ENCODE results near the gene ARSG.
"Not testable (repeated sequence)": the region's sequence is repeated elsewhere in the genome, so short reads cannot be mapped to it uniquely, and the experiment has no call there.

ARSG gene

DNA sequence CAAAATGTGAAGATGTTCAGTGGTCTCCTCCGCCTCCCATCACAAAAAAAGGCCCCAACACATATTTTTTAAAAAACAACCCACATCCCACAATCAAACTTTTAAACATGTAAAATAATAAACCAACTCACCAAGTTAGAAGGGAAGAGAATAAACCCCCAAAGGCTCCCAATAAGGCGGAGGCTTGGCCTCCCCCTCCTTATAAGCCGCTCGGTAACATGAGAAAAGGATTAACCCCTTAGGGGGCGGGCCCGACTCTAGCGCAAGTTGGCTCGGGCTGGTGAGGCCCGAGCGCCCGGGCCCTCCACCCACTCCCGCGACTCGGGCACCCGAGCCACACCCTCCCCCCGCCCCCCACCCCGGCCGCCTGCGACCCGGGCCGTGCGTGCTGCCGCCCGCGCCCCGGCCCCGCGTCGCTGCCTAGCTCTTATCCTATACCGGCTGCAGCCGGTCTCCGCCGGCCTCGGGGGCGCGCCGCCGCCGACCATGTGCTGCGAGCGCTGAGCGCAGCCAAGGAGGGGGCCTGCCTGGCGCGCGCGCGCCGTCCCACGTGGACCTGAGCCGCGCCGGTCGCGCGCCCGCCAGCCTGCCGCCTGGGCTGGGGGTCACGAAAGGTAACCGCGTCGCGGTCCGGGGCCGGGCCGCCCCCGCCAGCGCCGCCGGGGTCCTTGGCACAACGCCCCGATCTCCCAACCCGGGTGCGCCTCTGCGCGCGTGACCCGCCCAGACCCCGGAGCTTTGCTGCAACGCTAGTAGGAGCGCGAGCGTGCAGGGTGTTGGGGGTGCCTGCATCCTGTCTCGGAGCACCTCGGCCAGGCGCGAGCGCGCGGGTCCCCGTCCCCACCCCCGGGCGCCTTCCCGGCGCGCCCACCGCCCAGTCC is at the start of gene ARSG, which contains the start of gene SLC16A6:
Gene ARSG (plus strand): TSS at position 541 of the 881 bp plus-strand sequence. CDS start 15,999 bp downstream, outside the sequence.
Gene SLC16A6 (minus strand): TSS at position 173 of the 881 bp plus-strand sequence. CDS start 12,807 bp downstream, outside the sequence.
- DNase-seq (ENCODE audit: extremely low read depth in 1 of 2, low read depth in 1 of 2) = peak; percentile 39 to 76

DNA sequence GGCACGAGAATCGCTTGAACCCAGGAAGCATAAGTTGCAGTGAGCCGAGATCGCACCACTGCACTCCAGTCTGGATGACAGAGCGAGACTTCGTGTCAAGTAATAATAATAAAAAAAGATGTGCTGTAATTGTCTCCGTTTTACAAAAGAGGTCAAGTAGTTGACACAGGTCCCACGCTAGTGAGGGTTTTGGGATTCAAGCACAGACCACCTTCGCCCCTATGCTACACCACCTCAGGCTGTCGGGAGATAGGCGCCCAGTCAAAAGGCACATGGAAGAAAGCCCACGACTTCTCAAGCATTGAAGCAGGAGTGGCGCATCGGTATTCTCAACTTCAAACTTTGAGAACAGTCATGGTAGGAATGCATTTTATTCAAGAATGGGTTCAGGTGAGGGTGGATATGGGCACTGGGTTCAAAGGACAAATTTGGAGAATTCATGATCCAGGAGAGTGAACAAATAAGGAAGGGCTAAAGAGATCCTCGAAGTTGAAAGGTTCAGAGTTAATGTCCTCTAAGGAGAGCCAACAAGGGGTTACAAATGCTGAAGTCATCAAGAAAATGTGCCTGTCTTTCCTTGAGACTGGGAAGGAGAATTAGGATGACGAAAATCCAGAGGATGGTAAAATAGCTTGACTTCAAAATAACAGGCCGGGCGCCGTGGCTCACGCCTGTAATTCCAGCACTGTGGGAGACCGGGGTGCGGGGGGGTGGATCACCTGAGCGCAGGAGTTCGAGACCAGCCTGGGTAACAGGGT is 44.8 kb upstream of the ARSG start:
- DNase-seq (ENCODE audit: extremely low read depth in 1 of 2, low read depth in 1 of 2) = no peak

DNA sequence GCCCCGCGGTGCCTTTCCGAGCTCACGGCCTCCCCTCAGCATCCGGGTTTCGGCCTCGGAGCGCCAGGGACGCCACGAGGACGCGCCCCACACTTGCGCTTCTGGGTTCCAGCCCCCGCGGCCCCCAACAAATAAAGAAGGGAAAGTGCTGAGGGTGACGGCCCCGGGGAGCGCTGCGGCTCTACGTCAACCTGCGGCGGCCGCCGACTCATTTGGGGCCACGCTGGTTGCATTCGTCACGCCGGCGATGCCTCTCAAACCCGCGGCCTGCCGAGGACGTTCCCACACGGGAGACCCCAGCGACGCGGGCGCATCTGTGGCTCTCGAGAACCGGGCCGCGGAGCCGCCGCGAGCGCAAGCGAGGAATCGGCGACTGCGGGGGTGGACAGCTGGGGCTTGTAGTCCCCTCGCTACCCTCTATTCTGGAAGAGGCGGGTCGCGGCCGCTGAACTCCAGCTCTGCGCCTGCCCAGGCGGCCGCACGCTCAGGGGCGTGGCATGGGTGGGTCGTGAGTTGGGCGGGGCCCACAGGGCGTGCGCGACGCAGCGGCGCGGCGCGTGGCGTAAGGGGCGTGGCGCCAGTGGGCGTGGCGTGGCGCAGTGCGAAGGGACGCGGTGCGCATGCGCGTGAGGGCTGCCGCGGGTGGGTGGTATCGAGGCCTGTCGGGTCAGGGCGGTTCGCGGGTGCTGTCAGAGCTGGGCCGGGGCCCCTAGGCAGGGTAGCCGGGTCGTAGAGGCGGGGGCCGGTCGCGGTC is 43.7 kb upstream of the ARSG start, which contains the start of gene AMZ2:
Gene AMZ2 (plus strand): TSS at position 599 of the 754 bp plus-strand sequence. CDS start 2,145 bp downstream, outside the sequence.
- peak; percentile 82 to 98 for DNase-seq (ENCODE audit: extremely low read depth in 1 of 2, low read depth in 1 of 2)

DNA sequence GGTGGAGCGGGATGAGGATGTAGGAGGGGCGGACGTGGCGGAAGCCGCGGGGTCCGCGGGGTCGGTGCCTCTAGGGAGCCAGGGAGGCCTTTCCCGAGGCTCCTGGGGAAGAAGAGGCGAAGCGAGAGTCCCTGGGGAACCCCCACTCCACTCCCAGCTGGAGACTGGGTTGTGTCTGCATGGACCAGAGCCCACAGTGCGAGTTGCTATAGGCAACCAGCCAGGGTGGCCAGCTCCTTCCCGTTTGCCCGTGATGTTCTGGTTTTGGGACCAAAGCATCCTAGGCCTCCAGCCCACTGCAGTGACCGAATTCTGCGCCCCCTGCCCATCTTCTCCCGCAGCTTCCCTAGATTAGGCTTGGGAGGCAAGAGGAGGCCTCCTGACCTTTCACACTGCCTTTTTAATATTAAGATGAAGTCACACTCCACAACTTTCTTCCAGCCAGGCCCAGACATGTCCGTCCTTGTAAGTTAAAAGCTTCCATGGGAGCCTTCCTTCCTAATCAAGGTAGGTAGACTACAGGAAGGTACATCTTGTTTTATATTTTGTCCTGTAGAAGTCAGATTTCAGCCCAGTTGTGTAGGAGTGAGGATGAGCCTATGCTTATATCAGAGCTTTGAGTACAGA is 43.0 kb upstream of the ARSG start:
- DNase-seq (ENCODE audit: extremely low read depth in 1 of 2, low read depth in 1 of 2) = no peak

DNA sequence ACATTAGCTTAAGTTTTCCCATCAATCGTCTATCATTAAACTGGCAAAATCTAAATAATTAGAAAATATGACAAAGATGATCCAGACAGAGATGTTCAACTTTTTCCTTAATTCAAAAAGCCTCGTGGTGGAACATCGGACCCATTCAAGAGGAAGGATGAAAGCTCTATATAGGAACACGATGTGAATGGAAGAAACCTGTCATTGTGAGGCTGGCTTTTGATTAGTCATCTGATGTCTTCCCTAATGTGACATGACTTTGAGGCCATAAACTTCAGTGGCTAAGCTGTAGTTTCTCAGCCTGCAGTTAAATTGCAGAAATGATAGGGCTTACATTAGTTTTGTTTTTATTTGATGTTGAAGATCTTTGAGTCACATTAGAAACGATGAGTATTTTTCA is 42.4 kb upstream of the ARSG start:
- no peak for DNase-seq (ENCODE audit: extremely low read depth in 1 of 2, low read depth in 1 of 2)

DNA sequence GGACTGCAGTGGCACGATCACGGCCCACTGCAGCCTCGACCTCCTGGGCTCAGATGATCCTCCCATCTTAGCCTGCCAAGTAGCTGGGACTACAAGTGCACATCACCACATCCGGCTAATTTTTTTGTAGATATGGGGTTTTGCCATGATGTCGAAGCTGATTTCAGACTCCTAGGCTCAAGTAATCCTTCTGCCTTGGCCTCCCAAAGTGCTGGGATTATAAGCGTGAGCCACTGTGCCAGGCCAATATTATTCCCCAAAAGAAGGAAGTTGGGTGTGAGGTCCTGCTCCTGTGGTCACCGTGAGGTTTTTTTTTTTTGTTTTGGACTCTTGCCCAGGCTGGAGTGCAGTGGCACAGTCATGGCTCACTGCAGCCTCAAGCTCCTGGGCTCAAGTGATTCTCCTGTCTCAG is 41.9 kb upstream of the ARSG start:
- DNase-seq (ENCODE audit: extremely low read depth in 1 of 2, low read depth in 1 of 2) = no peak

DNA sequence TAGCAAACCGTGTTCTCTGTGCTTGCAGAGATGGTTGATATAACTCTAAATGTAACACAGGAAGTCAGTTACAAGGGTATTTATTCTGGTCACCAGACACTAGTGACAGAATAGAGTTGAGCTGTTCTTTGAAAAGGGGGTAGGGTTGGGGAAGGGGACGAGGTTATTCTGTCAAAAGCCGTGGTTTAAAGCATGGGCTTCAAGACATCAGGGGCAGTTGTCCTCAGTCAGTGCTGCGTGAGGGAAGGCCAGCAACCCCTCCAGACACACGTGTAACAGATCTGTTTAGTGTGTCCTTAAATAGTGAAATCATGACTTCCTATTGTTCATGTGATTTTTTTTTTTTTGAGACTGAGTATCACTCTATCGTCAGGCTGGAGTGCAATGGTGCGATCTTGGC is 37.9 kb upstream of the ARSG start:
- not testable (repeated sequence) for DNase-seq (ENCODE audit: extremely low read depth in 1 of 2, low read depth in 1 of 2)

DNA sequence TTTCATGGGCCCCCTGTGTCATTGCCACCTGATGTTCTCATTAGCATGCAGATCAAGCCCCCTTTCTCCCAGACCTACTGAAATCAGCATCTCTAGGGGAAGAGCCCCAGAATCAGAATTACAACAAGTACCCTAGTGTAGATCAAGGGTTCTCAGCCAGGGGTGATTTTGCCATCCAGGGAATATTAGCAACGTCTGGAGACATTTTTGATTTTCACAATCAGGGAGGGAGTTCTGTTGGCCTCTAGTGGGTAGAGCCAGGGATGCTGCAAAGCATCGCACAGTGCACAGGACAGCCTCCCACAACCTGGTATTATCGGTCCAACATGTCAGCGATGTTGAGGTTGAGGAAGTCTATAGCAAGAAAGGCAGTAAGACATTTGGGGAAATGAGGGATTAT is 36.1 kb upstream of the ARSG start:
- no peak for DNase-seq (ENCODE audit: extremely low read depth in 1 of 2, low read depth in 1 of 2)

DNA sequence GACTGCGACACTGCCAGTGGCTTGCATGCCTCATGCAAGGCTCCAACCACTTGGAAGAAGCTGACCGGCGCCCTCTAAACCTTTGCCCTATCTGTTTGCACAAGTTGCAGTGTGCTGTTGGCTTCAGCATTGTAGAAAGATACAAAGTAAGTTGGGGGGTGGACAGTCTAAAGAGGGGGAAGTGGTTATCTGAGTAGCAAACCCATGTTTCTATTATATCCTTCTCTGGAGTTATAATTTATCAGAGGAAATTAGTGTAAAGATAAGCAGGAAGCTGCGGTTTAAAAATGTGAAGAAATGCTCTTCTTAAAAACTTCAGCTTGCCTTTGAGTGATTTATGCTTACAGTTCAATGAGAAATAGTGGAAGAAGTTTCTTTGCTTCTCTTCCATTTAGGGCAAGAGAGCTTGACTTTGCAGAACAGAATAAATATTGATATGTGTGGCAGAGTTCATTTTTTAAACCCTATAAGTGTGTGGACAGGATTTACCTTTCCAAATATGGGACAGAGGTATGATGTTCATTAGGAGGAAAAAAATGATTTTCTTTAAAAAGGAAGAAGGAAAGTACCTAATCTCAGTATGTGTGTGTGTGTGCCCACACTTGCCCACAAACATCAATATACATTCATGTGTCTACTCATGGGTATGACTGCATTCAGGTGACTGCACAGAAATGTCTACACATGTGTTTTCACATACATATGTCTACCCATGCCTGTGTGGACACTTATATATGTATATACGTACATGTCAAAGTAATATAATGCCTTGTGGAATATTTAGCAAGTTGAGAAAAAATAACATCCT is 35.4 kb upstream of the ARSG start:
- DNase-seq (ENCODE audit: extremely low read depth in 1 of 2, low read depth in 1 of 2) = no peak

DNA sequence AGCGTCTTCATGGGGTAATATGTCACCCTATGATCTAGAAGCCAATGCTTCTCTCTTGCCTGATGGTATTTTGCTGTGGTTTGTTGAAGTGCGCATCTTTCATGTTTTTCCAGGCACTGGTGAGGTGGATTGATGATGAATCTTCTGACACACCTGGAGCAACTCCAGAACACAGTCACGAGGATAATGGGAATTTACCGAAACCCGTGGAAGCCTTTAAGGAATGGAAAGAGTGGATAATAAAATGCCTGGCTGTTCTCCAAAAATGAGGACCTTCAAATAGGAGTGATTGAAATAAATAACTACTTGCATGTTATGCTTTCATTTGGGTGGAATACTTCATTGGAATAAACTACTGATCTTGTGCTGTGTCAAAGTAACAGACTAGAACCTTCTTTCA is 34.6 kb upstream of the ARSG start:
- not testable (repeated sequence) for DNase-seq (ENCODE audit: extremely low read depth in 1 of 2, low read depth in 1 of 2)

DNA sequence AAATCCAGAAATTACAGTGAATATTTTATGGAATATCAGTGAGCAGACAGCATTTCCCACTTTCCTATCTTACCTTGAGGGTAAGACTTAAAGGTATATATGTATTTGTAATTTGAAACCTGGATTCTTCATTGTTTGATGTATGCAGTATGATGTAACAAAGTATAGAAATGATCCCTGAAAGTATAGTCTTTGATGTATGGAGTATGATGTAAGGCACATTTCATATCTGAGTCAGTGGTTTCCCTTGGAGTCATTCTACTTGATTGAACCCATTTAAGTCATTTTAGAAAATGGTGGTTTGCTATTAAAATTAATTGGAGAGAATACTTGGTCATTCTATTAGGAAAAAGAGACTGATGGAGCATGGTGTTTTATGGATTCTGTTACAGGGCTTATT is 33.4 kb upstream of the ARSG start:
- no peak for DNase-seq (ENCODE audit: extremely low read depth in 1 of 2, low read depth in 1 of 2)

DNA sequence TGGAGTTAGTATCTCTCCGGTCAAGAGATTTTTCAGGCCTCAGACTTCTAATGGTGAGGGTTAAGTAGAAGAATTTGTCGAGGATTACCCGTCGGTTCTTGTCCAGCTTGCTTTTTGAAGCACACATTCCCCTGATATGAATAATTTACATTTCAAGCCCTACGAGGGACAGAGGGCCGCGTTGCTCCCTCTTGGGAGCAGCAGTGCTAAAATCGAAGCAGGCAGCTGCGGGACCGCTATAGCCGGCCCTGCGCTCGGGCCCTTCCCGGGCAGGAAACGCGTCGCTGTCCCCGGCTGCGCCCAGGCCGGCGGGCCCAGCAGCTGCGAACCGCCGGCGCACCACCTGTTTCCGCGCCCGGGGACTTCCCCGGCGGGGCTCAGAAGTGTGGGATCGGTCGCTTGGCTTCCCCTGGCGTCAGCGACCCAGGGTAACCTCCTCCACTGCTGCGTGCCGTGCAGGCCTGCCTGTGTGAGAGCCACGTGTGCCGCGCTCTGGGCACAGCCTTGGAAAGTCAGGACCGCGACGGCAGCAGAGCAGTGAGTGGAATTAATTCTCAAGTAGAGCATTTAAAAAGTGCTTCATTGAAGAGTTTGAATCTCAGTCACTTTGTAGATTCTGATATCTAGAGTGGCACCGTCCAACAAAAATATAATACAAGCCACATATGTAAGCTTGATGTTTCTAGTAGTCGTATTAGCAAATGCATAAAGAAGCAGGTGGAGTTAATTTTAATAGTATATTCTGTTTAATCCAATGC is 32.2 kb upstream of the ARSG start:
- peak; percentile 30 to 60 for DNase-seq (ENCODE audit: extremely low read depth in 1 of 2, low read depth in 1 of 2)

DNA sequence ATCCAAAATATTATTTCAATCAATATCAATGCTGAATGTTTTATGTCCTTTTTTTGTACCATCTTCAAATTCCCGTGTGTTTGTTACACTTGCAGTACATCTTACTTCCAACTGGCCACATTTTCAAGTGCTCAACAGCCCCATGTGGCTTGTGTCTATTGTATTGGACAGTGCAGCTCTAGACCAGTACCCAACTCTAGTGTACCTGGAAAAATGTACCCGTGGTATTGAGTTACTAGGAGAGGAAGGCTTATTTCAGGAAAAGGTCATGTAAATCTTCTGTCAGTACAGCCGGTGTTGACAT is 31.7 kb upstream of the ARSG start:
- not testable (repeated sequence) for DNase-seq (ENCODE audit: extremely low read depth in 1 of 2, low read depth in 1 of 2)

DNA sequence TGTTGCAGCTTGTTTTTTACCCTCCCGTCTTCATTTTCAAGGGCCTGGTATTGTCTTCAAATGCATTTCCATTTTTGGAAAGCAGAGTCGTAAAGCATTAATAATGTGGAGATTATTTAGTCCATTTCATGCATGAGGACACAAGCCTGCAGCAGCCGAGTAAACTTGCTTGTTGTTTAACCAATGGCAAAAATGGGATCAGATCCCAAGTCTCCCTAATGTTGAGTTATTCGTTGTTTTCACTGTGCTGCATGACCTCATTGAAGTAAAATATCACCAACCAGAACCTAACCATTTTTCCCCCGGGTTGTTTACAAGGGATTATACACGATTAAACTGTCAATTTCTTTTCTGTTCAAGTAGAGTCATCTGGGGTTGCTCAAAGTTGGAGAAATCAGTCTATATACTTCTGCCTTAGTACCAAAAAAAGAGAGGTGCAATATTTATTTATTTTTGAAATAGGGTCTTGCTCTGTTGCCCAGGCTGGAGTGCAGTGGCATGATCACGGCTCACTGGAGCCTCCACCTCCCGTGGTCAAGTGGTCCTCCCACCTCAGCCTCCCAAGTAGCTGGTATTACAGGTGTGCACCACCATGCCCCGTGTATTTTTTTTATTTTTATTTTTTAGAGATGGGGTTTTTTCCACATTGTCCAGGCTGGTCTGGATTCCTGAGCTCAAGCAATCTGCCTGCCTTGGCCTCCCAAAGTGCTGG is 31.1 kb upstream of the ARSG start:
- DNase-seq (ENCODE audit: extremely low read depth in 1 of 2, low read depth in 1 of 2) = no peak

DNA sequence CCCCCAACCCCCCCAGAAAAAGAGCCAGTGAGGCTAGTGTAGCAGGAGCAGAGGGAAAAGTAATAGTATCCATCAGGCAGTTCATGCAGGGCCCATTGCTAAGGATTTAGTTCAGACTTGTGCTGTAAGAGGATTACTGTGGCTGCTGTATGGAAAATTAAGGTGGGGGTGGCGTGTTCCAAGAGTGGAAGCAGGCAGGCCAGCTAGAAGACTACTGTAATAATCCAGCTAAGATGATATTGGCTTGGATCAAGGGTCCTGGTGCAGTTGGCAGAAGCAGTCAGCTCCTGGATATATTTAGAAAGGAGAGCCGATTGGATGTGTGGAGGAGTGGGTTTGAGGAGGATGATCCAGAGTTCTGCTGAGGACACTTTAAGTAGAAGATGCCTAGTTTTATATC is 28.8 kb upstream of the ARSG start:
- not testable (repeated sequence) for DNase-seq (ENCODE audit: extremely low read depth in 1 of 2, low read depth in 1 of 2)

DNA sequence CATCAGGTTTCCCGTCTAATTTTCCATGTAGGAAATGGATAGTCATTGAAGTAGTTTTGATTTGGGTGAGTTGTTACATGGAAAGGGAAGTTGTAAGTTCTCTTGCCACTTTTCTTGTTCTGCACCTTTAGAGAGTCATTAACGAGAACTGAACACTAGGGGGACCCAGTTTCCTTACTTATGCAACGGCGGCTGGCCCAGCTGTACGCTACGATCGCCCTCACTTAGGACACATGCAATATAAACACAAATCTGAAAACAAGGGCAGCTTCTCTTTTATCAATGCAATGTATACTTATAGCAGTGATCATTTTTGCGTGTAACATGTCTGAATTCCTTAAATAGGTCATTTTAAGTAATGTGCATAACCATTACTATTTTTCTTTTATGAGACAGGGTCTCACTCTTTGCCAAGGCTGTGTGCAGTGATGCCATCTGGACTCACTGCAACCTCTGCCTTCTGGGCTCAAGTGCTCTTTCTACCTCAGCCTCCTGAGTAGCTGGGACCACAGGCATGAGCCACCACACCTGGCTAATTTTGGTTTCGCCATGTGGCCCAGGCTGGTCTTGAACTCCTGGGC is 28.1 kb upstream of the ARSG start:
- DNase-seq (ENCODE audit: extremely low read depth in 1 of 2, low read depth in 1 of 2) = not testable (repeated sequence)

DNA sequence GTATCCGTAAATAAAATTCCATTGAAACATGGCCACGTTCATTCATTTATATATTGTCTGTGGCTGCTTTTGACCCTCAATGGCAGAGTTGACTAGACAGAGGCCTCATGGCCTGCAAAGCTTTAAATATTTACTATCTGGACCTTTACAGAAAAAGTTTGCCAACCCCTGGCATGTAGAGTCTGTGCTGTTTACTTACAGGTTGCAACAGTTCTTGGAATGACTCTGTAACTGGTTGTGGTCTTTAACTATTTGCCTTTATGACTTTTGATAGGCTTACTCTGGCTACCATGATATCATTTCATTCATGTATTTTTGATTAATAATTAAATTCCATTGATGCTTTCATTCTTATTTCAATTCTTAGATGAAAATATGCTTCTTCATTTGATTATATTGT is 25.5 kb upstream of the ARSG start:
- not testable (repeated sequence) for DNase-seq (ENCODE audit: extremely low read depth in 1 of 2, low read depth in 1 of 2)

DNA sequence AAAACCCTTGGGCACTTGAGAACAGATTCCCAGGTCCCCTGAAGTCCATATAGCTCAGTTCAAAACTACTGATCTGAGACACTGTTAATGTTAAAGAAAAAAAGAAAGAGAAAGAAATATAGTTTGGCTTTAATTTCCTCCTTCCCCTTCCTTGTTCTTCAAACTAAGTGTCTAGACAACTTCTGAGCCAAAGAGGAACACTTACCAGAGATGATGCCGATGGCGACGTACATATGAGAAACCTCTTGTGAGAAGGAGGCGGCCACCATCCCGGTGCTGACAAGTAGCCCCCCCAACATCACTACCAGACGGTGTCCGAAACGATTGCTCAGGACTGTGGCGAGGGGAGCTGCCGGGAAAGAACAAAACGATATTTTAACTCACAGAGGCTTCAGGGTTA is 17.6 kb upstream of the ARSG start:
- DNase-seq (ENCODE audit: extremely low read depth in 1 of 2, low read depth in 1 of 2) = no peak
